Body of pancreas (tissue), 4 donors: Measurements from ENCODE around the gene SPTB.

Experiments
- CTCF ChIP-seq, 7 experiments: fragments of 450-650 bp in 4 of 7; fragments of 200-600 bp in 3 of 7; sonication (generic) in 3 of 7; IDR thresholded peaks; one replicate each; pipeline ENCODE4 v1.5.1; 2016 to 2019; ENCODE audit warnings: antibody characterized with exemption in 7 of 7
- POLR2A ChIP-seq, 3 donors: fragments of 450-650 bp; IDR thresholded peaks; one replicate each; pipeline ENCODE4 v1.6.1; 2016; ENCODE audit warnings: antibody characterized with exemption in 3 of 3, mild to moderate bottlenecking in 2 of 3

- TF ChIP-seq POLR2A (IDR thresholded peaks at IDR 0.05) (no peak), CTCF (IDR thresholded peaks at IDR 0.05) (no peak)
These were observed 37.6 kb downstream of the SPTB start for GRCh38 chr14:64841772-64842750.
